Naive thymus-derived CD4-positive, alpha-beta T cell (primary cell): ENCODE data around the gene NOL4L. TPM values are rescaled to one million over a fixed set of nuclear protein-coding genes. Genes with fewer than 3 reads are reported as not detected.

Experiments used
- ATAC-seq: fragments of 150-1000 bp; cut with Tn5 transposase; 2 replicates; pipeline ENCODE4 v1.10.0; 2021; ENCODE audit warnings: mild to moderate bottlenecking, moderate library complexity
- CTCF ChIA-PET: fragments of 350-600 bp; sonication (Branson Sonifier 250); formaldehyde crosslinking; loops from one replicate; lab custom pipeline; 2021; ENCODE audit warnings: antibody characterized with exemption; lab: Charles Lee
- POLR2A ChIA-PET: fragments of 350-600 bp; sonication (Branson Sonifier 250); formaldehyde crosslinking; loops from one replicate; lab custom pipeline; 2021; ENCODE audit warnings: antibody characterized with exemption, inconsistent platforms; lab: Charles Lee
- DNase-seq, 9 donors: peaks; one replicate each; pipeline versions ENCODE4 v3.0.0 to v3.0.0-alpha.2; 2020 to 2022; ENCODE audit warnings: mixed read lengths in 1 of 9
- H3K27ac ChIP-seq: one replicate; pipeline ENCODE4 v1.7.0; 2013; ENCODE audit warnings: mild to moderate bottlenecking, low read depth, low read length, moderate library complexity
- H3K27me3 ChIP-seq, 2 donors: one replicate each; pipeline ENCODE4 v1.7.0; 2013; ENCODE audit warnings: low read length in 2 of 2, mild to moderate bottlenecking in 2 of 2, moderate library complexity in 2 of 2; ENCODE audit not compliant: control insufficient read depth in 2 of 2, insufficient read depth in 2 of 2
- H3K36me3 ChIP-seq, 3 experiments: 1 replicate in 2 of 3; 2 replicates in 1 of 3; pipeline ENCODE4 v1.7.0; 2013; ENCODE audit warnings: low read length in 3 of 3, mild to moderate bottlenecking in 3 of 3, moderate library complexity in 1 of 3; ENCODE audit not compliant: insufficient read depth in 3 of 3, control insufficient read depth in 2 of 3
- H3K4me1 ChIP-seq, 2 donors: one replicate each; pipeline ENCODE4 v1.7.0; 2013; ENCODE audit warnings: low read length in 2 of 2, mild to moderate bottlenecking in 2 of 2, moderate library complexity in 1 of 2; ENCODE audit not compliant: control insufficient read depth in 2 of 2, insufficient read depth in 2 of 2
- H3K4me3 ChIP-seq: 2 replicates; pipeline ENCODE4 v1.7.0; 2013; ENCODE audit warnings: mild to moderate bottlenecking, low read length
- H3K9me3 ChIP-seq, 3 experiments: 1 replicate in 2 of 3; 2 replicates in 1 of 3; pipeline ENCODE4 v1.7.0; 2013; ENCODE audit warnings: low read length in 3 of 3; ENCODE audit not compliant: control insufficient read depth in 2 of 3
- H3K27ac Mint-ChIP-seq, 9 donors: one replicate each; pipeline ENCODE4 v1.8.0; 2020 to 2022; ENCODE audit warnings: mixed read lengths in 9 of 9, mild to moderate bottlenecking in 8 of 9, moderate library complexity in 5 of 9, inconsistent platforms in 2 of 9
- H3K27me3 Mint-ChIP-seq, 5 donors: one replicate each; pipeline ENCODE4 v1.8.0; 2021 to 2022; ENCODE audit warnings: mixed read lengths in 5 of 5, mild to moderate bottlenecking in 1 of 5
- H3K36me3 Mint-ChIP-seq, 5 donors: one replicate each; pipeline ENCODE4 v1.8.0; 2020 to 2022; ENCODE audit warnings: mixed read lengths in 5 of 5, mild to moderate bottlenecking in 3 of 5, inconsistent platforms in 1 of 5
- H3K4me1 Mint-ChIP-seq, 7 donors: one replicate each; pipeline ENCODE4 v1.8.0; 2020 to 2022; ENCODE audit warnings: mixed read lengths in 7 of 7, mild to moderate bottlenecking in 3 of 7, inconsistent platforms in 1 of 7
- H3K4me3 Mint-ChIP-seq, 10 donors: one replicate each; pipeline ENCODE4 v1.8.0; 2020 to 2022; ENCODE audit warnings: mild to moderate bottlenecking in 10 of 10, mixed read lengths in 10 of 10, moderate library complexity in 6 of 10, inconsistent platforms in 2 of 10
- H3K9me3 Mint-ChIP-seq, 11 donors: one replicate each; pipeline ENCODE4 v1.8.0; 2020 to 2022; ENCODE audit warnings: mixed read lengths in 11 of 11, mild to moderate bottlenecking in 4 of 11, inconsistent platforms in 1 of 11, moderate library complexity in 1 of 11
- intact Hi-C, 2 donors: fragments of 100-400 bp; cut with micrococcal nuclease; formaldehyde crosslinking; loops; one replicate each; pipeline ENCODE4 v1.15.1; 2023
- polyA plus RNA-seq, 2 donors: library from polyadenylated mRNA; unstranded; fragments of 300-500 nt; fragmentation: Illumina TruSeq; gene quantifications; one replicate each; pipeline ENCODE4 v1.2.3, GENCODE V29; 2021
- total RNA-seq, 6 experiments: library from RNA in 5 of 6; stranded (reverse) in 5 of 6; gene quantifications; 1 replicate in 5 of 6; 2 replicates in 1 of 6; pipeline ENCODE4 v1.2.3 and lab custom pipeline; 2021 to 2026

Gene NOL4L
- total and polyA plus RNA-seq, 7 experiments from 2014 or later = 17.3 to 81.9 (median 62.7) TPM

GRCh38 chr20:32485770-32486478 lies 99.2 kb downstream of the NOL4L start:
- Mint-ChIP-seq H3K4me3 (peak overlapping the region in 8 of 10 donors; percentile 38 to 95 (median 91)), H3K4me1 (peaks cover 20 to 56% (median 48%) of the 10 kb centered on the region in 7 donors), H3K27ac (peak overlapping the region in 8 of 9 donors; percentile 80 to 98 (median 92)), H3K27me3 (peaks cover 0 to 5% (median 0%) of the 10 kb centered on the region in 5 donors), H3K9me3 (peaks cover 0 to 8% (median 0%) of the 10 kb centered on the region in 11 donors), H3K36me3 (peaks cover 4 to 23% (median 21%) of the 10 kb centered on the region in 5 donors)
- CTCF ChIA-PET = interaction anchor here (0.6 to 1.5 kb wide), 5 partner anchors 11 to 101 kb away, joined by 3 to 5 read pairs (median 3); no protein-coding TSS in a partner anchor
- intact Hi-C loops = loop anchor here (1.0 to 5.0 kb wide), 12 partner anchors 16 to 377 kb away; partner anchors contain the start of genes ASXL1 (in 2 of the 2), PLAGL2 (in 2 of the 2), POFUT1 (in 2 of the 2) and KIF3B (in 1 of the 2)
- no peaks in the 10 kb centered on the region for H3K9me3 ChIP-seq
- no peaks in the 10 kb centered on the region for H3K27me3 ChIP-seq
- peaks cover 8 to 26% of the 10 kb centered on the region in 2 donors for H3K4me1 ChIP-seq
- DNase-seq (peak in 3 of 9 donors; percentile 22 to 32 (median 30)), ATAC-seq (no peak)
- peak overlapping the region; percentile 67 for H3K27ac ChIP-seq
- POLR2A ChIA-PET = interaction anchor here (0.7 to 4.2 kb wide), 13 partner anchors 8 to 128 kb away, joined by 3 to 58 read pairs (median 4); partner anchors contain the start of gene ASXL1
- H3K4me3 ChIP-seq = no peak overlapping the region
- peaks cover 0 to 10% (median 0%) of the 10 kb centered on the region in 3 experiments for H3K36me3 ChIP-seq

DNA sequence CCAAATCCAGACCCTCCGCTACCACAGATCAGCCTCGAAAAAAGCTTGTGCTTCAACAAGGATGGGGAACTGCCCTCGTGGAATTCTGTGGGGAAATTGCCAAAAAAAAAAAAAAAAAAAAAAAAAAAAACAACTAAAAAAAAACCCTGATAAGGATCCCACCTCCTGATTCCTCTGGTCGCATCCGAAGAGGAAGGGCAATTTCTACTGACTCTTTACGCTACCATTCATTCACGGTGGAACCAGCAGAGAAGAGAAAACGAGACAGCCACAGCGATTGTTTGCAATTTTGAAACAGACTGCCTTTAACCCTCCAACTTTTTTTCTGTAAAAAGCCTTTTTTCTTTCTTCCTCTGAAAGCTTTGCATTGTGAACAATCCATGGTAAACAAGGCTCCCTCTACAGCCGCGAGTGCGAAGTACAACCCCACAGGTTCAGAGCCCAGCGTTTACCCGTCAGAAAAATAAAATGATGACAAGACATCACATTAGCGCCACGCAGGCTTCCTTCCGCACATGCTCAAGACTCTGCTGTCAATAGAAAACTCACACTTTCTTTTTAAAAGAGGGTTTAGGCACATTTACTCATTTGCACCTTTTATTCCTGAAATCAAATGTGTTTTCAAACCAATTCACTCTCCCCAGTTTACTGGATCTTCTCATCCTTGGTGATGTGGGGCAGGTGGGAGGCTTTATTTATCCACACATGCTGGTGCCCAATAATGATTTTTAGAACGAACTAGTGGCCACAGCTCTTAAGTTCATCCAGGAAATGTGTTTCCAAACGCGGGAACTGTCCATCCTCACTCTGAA lies 100.0 kb downstream of the NOL4L start:
- H3K36me3 Mint-ChIP-seq = peaks cover 4 to 18% (median 16%) of the 10 kb centered on the region in 5 donors
- no peaks in the 10 kb centered on the region for H3K9me3 ChIP-seq
- ATAC-seq (peak; percentile 92), DNase-seq (peak; percentile 60 to 94 (median 91))
- peak overlapping the region; percentile 80 to 98 (median 88) for H3K27ac Mint-ChIP-seq
- intact Hi-C loops = loop anchor here (1.0 to 5.0 kb wide), 12 partner anchors 15 to 376 kb away; partner anchors contain the start of genes ASXL1 (in 2 of the 2), PLAGL2 (in 2 of the 2), POFUT1 (in 2 of the 2) and KIF3B (in 1 of the 2)
- H3K9me3 Mint-ChIP-seq = peaks cover 0 to 8% (median 0%) of the 10 kb centered on the region in 11 donors
- ChIA-PET CTCF (interaction anchor here (0.6 to 1.5 kb wide), 6 partner anchors 12 to 100 kb away, joined by 3 to 5 read pairs (median 4); no protein-coding TSS in a partner anchor), POLR2A (interaction anchor here (0.5 to 4.2 kb wide), 15 partner anchors 9 to 127 kb away, joined by 3 to 58 read pairs (median 4); partner anchors contain the start of gene ASXL1)
- peaks cover 8 to 34% of the 10 kb centered on the region in 2 donors for H3K4me1 ChIP-seq
- H3K4me1 Mint-ChIP-seq = peaks cover 20 to 58% (median 51%) of the 10 kb centered on the region in 7 donors
- peaks cover 0 to 10% (median 0%) of the 10 kb centered on the region in 3 experiments for H3K36me3 ChIP-seq
- H3K27ac ChIP-seq = peak overlapping the region; percentile 67
- H3K27me3 ChIP-seq = no peaks in the 10 kb centered on the region
- peak overlapping the region; percentile 82 to 95 (median 92) for H3K4me3 Mint-ChIP-seq
- peak overlapping the region; percentile 55 for H3K4me3 ChIP-seq
- peaks cover 0 to 5% (median 0%) of the 10 kb centered on the region in 5 donors for H3K27me3 Mint-ChIP-seq

- ChIA-PET POLR2A (interaction anchor here (0.5 to 4.2 kb wide), 12 partner anchors 13 to 127 kb away, joined by 3 to 58 read pairs (median 5); partner anchors contain the start of gene ASXL1), CTCF (interaction anchor here (0.7 to 0.8 kb wide), 2 partner anchors 26 to 55 kb away, joined by 3 to 4 read pairs; no protein-coding TSS in a partner anchor)
- Mint-ChIP-seq H3K9me3 (peaks cover 0 to 8% (median 0%) of the 10 kb centered on the region in 11 donors), H3K27me3 (peaks cover 0 to 5% (median 0%) of the 10 kb centered on the region in 5 donors), H3K27ac (peak overlapping the region in 8 of 9 donors; percentile 80 to 98 (median 92)), H3K4me1 (peaks cover 20 to 66% (median 58%) of the 10 kb centered on the region in 7 donors), H3K4me3 (peak overlapping the region; percentile 77 to 95 (median 89)), H3K36me3 (peaks cover 4 to 18% (median 14%) of the 10 kb centered on the region in 5 donors)
- Histone ChIP-seq H3K9me3 (no peaks in the 10 kb centered on the region), H3K4me1 (peaks cover 8 to 41% of the 10 kb centered on the region in 2 donors), H3K4me3 (peak overlapping the region; percentile 61), H3K27ac (peak overlapping the region; percentile 56), H3K36me3 (peaks cover 0 to 10% (median 0%) of the 10 kb centered on the region in 3 experiments), H3K27me3 (no peaks in the 10 kb centered on the region)
- peak in 7 of 9 donors; percentile 30 to 48 (median 37) for DNase-seq
- no peak for ATAC-seq
- intact Hi-C loops = loop anchor here (2.0 kb wide), 3 partner anchors 42 to 376 kb away; partner anchors contain the start of genes PLAGL2 (in 1 of the 2), POFUT1 (in 1 of the 2) and TM9SF4 (in 1 of the 2)
Observed at GRCh38 chr20:32484225-32484957, 100.7 kb downstream of the NOL4L start.

- ChIA-PET CTCF (no interaction called here), POLR2A (interaction anchor here (1.3 to 4.2 kb wide), 5 partner anchors 20 to 126 kb away, joined by 5 to 58 read pairs (median 5); partner anchors contain the start of gene ASXL1)
- intact Hi-C loops = loop anchor here (2.0 kb wide), 3 partner anchors 41 to 375 kb away; partner anchors contain the start of genes PLAGL2 (in 1 of the 2), POFUT1 (in 1 of the 2) and TM9SF4 (in 1 of the 2)
- Histone ChIP-seq H3K4me3 (peak overlapping the region; percentile 61), H3K27ac (peak overlapping the region; percentile 56), H3K9me3 (no peaks in the 10 kb centered on the region), H3K36me3 (peaks cover 0 to 10% (median 0%) of the 10 kb centered on the region in 3 experiments), H3K27me3 (no peaks in the 10 kb centered on the region), H3K4me1 (peaks cover 8 to 49% of the 10 kb centered on the region in 2 donors)
- peak; percentile 52 to 78 (median 57) for DNase-seq
- Mint-ChIP-seq H3K9me3 (peaks cover 0 to 5% (median 0%) of the 10 kb centered on the region in 11 donors), H3K4me1 (peaks cover 20 to 70% (median 65%) of the 10 kb centered on the region in 7 donors), H3K36me3 (peaks cover 4 to 14% (median 10%) of the 10 kb centered on the region in 5 donors), H3K27me3 (peaks cover 0 to 5% (median 0%) of the 10 kb centered on the region in 5 donors), H3K4me3 (peak overlapping the region; percentile 77 to 94 (median 84)), H3K27ac (peak overlapping the region in 7 of 9 donors; percentile 14 to 80 (median 69))
- peak; percentile 52 for ATAC-seq
Observed at GRCh38 chr20:32483351-32484224, 101.5 kb downstream of the NOL4L start.
